HepG2 (cell line): ENCODE measurements around the gene ATP2C2.

ENCODE experiments used
- AFF4 ChIP-seq: sonication (generic); formaldehyde crosslinking; IDR thresholded peaks from 2 replicates; pipeline ENCODE4 v1.4.0; 2020; ENCODE audit warnings: missing genetic modification reagents
- MTA3 ChIP-seq: sonication (generic); formaldehyde crosslinking; IDR thresholded peaks from 2 replicates; pipeline ENCODE4 v1.4.0; 2020; ENCODE audit warnings: missing genetic modification reagents
- RAD21 ChIP-seq: fragments of 450-650 bp; formaldehyde crosslinking; IDR thresholded peaks from 2 replicates; pipeline ENCODE4 v1.5.0; 2020; ENCODE audit warnings: mild to moderate bottlenecking
- ZMYM3 ChIP-seq: sonication (generic); formaldehyde crosslinking; IDR thresholded peaks from 2 replicates; pipeline ENCODE4 v1.5.1; 2020; ENCODE audit warnings: mild to moderate bottlenecking, missing genetic modification reagents

GRCh38 chr16:84503751-84504395 is 135.5 kb downstream of the ATP2C2 start:
- TF ChIP-seq ZMYM3 (CRISPR knock-in tag) (no peak), RAD21 (CRISPR knock-in tag) (no peak), AFF4 (CRISPR knock-in tag) (no peak), MTA3 (CRISPR knock-in tag) (no peak)
